HCT116 (cell line): Measurements from ENCODE around the gene LIMD2. TPM values are rescaled to one million over a fixed set of nuclear protein-coding genes. Genes with fewer than 3 reads are reported as not detected.

Experiments used
- ATAC-seq: fragments of 200-7000 bp; cut with Tn5 transposase; 2 replicates; pipeline ENCODE4 v1.9.1; 2020; ENCODE audit warnings: mild to moderate bottlenecking, moderate library complexity
- BruUV-seq: library from RNA; stranded (reverse); fragments of 400-500 nt; replicated peaks from 2 replicates; lab custom pipeline; 2021; lab: Mats Ljungman, UMichigan
- CTCF ChIA-PET: fragments of 300-600 bp; sonication (Branson Sonifier 250); formaldehyde crosslinking; loops from one replicate; lab custom pipeline; 2021; ENCODE audit warnings: antibody characterized with exemption; lab: Charles Lee
- POLR2A ChIA-PET: fragments of 300-600, 350-600 bp; sonication (Branson Sonifier 250); formaldehyde crosslinking; loops from one replicate; lab custom pipeline; 2021; ENCODE audit warnings: antibody characterized with exemption; lab: Charles Lee
- RAD21 ChIA-PET, 2 experiments: fragments of 300-600 bp; sonication (Branson Sonifier 250); formaldehyde crosslinking; loops; one replicate each; lab custom pipeline; 2023; ENCODE audit warnings: low total read pairs in 2 of 2; ENCODE audit not compliant: uncharacterized antibody in 2 of 2, unreplicated experiment in 2 of 2, low non-redundant PET in 1 of 2; lab: Charles Lee
- DNase-seq: peaks from one replicate; pipeline ENCODE4 v3.0.0-alpha.2; 2010; ENCODE audit warnings: low read depth, low spot score
- H2AFZ ChIP-seq: fragments of 200-600 bp; shearing (Covaris generic), sonication (generic); 2 replicates; pipeline ENCODE4 v1.6.1; 2017; ENCODE audit warnings: low read depth, mixed run types, mixed read lengths, antibody characterized with exemption, low read length; ENCODE audit not compliant: poor library complexity, severe bottlenecking
- H3K27ac ChIP-seq: 2 replicates; pipeline ENCODE4 v1.5.1; 2012; ENCODE audit warnings: low read depth, low read length
- H3K27me3 ChIP-seq: fragments of 200-600 bp; sonication (generic); 2 replicates; pipeline ENCODE4 v1.6.1; 2016; ENCODE audit warnings: mixed run types, low read length, mixed read lengths; ENCODE audit not compliant: insufficient read depth
- H3K36me3 ChIP-seq, 2 experiments: fragments of 200-500 bp in 1 of 2; fragments of 200-600 bp in 1 of 2; sonication (Bioruptor generic) in 1 of 2; sonication (generic) in 1 of 2; 2 replicates each; pipeline versions ENCODE4 v1.5.1 to v1.6.1; 2014 to 2016; ENCODE audit warnings: low read length in 2 of 2, inconsistent platforms in 1 of 2, mixed read lengths in 1 of 2, mixed run types in 1 of 2; ENCODE audit not compliant: insufficient read depth in 2 of 2, control insufficient read depth in 1 of 2
- H3K4me1 ChIP-seq, 2 experiments: fragments of 200-600 bp in 1 of 2; sonication (generic) in 1 of 2; 2 replicates each; pipeline versions ENCODE4 v1.5.1 to v1.6.1; 2012 to 2017; ENCODE audit warnings: low read length in 2 of 2, inconsistent platforms in 1 of 2, mild to moderate bottlenecking in 1 of 2, mixed read lengths in 1 of 2, mixed run types in 1 of 2, moderate library complexity in 1 of 2; ENCODE audit not compliant: insufficient read depth in 2 of 2, control insufficient read depth in 1 of 2
- H3K4me2 ChIP-seq: fragments of 200-600 bp; sonication (generic); 2 replicates; pipeline ENCODE4 v1.6.1; 2017; ENCODE audit warnings: mixed run types, low read length, mixed read lengths
- H3K4me3 ChIP-seq, 2 experiments: fragments of 200-600 bp in 1 of 2; sonication (generic) in 1 of 2; replicated peaks in 1 of 2; 2 replicates each; pipeline ENCODE4 v1.5.1; 2011 to 2016; ENCODE audit warnings: low read length in 2 of 2, control low read depth in 1 of 2, low read depth in 1 of 2, mild to moderate bottlenecking in 1 of 2, mixed read lengths in 1 of 2, mixed run types in 1 of 2
- H3K79me2 ChIP-seq: fragments of 200-600 bp; sonication (generic); 2 replicates; pipeline ENCODE4 v1.6.1; 2017; ENCODE audit warnings: mild to moderate bottlenecking, mixed run types, low read length, moderate library complexity, mixed read lengths; ENCODE audit not compliant: insufficient read depth
- H3K9ac ChIP-seq: fragments of 200-600 bp; sonication (generic); 2 replicates; pipeline ENCODE4 v1.6.1; 2016; ENCODE audit warnings: low read length, mixed read lengths
- H3K9me2 ChIP-seq: fragments of 200-600 bp; sonication (generic), shearing (Covaris generic); 2 replicates; pipeline ENCODE4 v1.6.1; 2017; ENCODE audit warnings: mixed run types, mild to moderate bottlenecking, moderate library complexity; ENCODE audit not compliant: insufficient read depth
- H3K9me3 ChIP-seq, 2 experiments: fragments of 200-500 bp in 1 of 2; fragments of 200-600 bp in 1 of 2; sonication (Bioruptor generic) in 1 of 2; sonication (generic) in 1 of 2; 2 replicates each; pipeline ENCODE4 v1.6.1; 2014 to 2017; ENCODE audit warnings: low read length in 2 of 2, mixed read lengths in 2 of 2, inconsistent platforms in 1 of 2, low read depth in 1 of 2, mild to moderate bottlenecking in 1 of 2, mixed run types in 1 of 2, moderate library complexity in 1 of 2; ENCODE audit not compliant: control insufficient read depth in 1 of 2, insufficient read depth in 1 of 2
- H4K20me1 ChIP-seq: fragments of 200-600 bp; sonication (generic), shearing (Covaris generic); 2 replicates; pipeline ENCODE4 v1.6.1; 2017; ENCODE audit warnings: mixed run types, mild to moderate bottlenecking, moderate library complexity; ENCODE audit not compliant: insufficient read depth
- CBX3 ChIP-seq: IDR thresholded peaks from 2 replicates; pipeline ENCODE4 v1.6.1; 2012; ENCODE audit warnings: low read depth
- CEBPB ChIP-seq: IDR thresholded peaks from 2 replicates; pipeline ENCODE4 v1.6.1; 2012; ENCODE audit warnings: low read depth
- ELF1 ChIP-seq: IDR thresholded peaks from 2 replicates; pipeline ENCODE4 v1.6.1; 2012; ENCODE audit warnings: low read depth, borderline replicate concordance
- EZH2 ChIP-seq: fragments of 200-600 bp; sonication (generic); IDR thresholded peaks from 2 replicates; pipeline ENCODE4 v1.6.1; 2017; ENCODE audit warnings: antibody characterized with exemption, mixed run types
- JUND ChIP-seq: IDR thresholded peaks from 2 replicates; pipeline ENCODE4 v1.6.1; 2012
- POLR2A ChIP-seq: IDR thresholded peaks from 2 replicates; pipeline ENCODE4 v1.7.0; 2011; ENCODE audit warnings: borderline replicate concordance; ENCODE audit not compliant: insufficient read depth, insufficient read length; ENCODE audit errors: extremely low read depth
- POLR2AphosphoS5 ChIP-seq: IDR thresholded peaks from 2 replicates; pipeline ENCODE4 v1.6.1; 2011; ENCODE audit warnings: mild to moderate bottlenecking, low read depth, low read length, moderate library complexity
- RAD21 ChIP-seq: IDR thresholded peaks from 2 replicates; pipeline ENCODE4 v1.6.1; 2012; ENCODE audit warnings: low read depth, mild to moderate bottlenecking
- SIN3A ChIP-seq: IDR thresholded peaks from 2 replicates; pipeline ENCODE4 v1.6.1; 2012; ENCODE audit warnings: low read depth
- SP1 ChIP-seq: IDR thresholded peaks from 2 replicates; pipeline ENCODE4 v1.6.1; 2012; ENCODE audit warnings: low read depth
- SRF ChIP-seq: IDR thresholded peaks from 2 replicates; pipeline ENCODE4 v1.6.1; 2012; ENCODE audit warnings: low read depth
- TCF7L2 ChIP-seq: IDR thresholded peaks from 2 replicates; pipeline ENCODE4 v1.7.0; 2011; ENCODE audit warnings: borderline replicate concordance, inconsistent platforms; ENCODE audit not compliant: insufficient read depth, insufficient read length; ENCODE audit errors: extremely low read depth
- YY1 ChIP-seq: IDR thresholded peaks from 2 replicates; pipeline ENCODE4 v1.6.1; 2011; ENCODE audit warnings: low read length, low read depth, moderate library complexity, mild to moderate bottlenecking; ENCODE audit not compliant: insufficient replicate concordance; ENCODE audit errors: extremely low read depth
- ZFX ChIP-seq: fragments of 450-650 bp; IDR thresholded peaks from 2 replicates; pipeline ENCODE4 v1.6.1; 2017
- ZNF274 ChIP-seq: fragments of 200-500 bp; sonication (Bioruptor generic); IDR thresholded peaks from 2 replicates; pipeline ENCODE4 v1.6.1; 2014; ENCODE audit warnings: mild to moderate bottlenecking, low read depth, low read length, inconsistent platforms
- intact Hi-C: fragments of 100-400 bp; cut with micrococcal nuclease; formaldehyde crosslinking; loops from 2 replicates; pipeline ENCODE4 v1.10.0; 2022
- total RNA-seq: library from RNA; stranded (reverse); gene quantifications from one replicate; pipeline ENCODE4 v1.2.1, GENCODE V29; 2021; ENCODE audit not compliant: unreplicated experiment
- TF ChIP-seq, protein P1 (sequence below): IDR thresholded peaks from 2 replicates; pipeline ENCODE4 v1.6.1; 2012; ENCODE audit warnings: low read depth

The LIMD2 gene
- total RNA-seq, 1 experiment from 2014 or later, result 8.4 TPM

- Histone ChIP-seq H3K27ac (no peak overlapping the region), H3K79me2 (no peaks in the 10 kb centered on the region), H3K36me3 (no peaks in the 10 kb centered on the region), H4K20me1 (no peaks in the 10 kb centered on the region), H3K4me3 (no peak overlapping the region), H2AFZ (no peak overlapping the region), H3K9me3 (no peaks in the 10 kb centered on the region), H3K4me1 (peaks cover 3% of the 10 kb centered on the region in 2 experiments; a peak in 3 of 4 replicates), H3K9me2 (no peaks in the 10 kb centered on the region), H3K27me3 (no peaks in the 10 kb centered on the region), H3K9ac (no peak overlapping the region), H3K4me2 (no peak overlapping the region)
- ATAC-seq, result no peak
- DNase-seq, result no peak
- ChIA-PET CTCF (interaction anchor here (1.3 to 1.5 kb wide), 2 partner anchors 13 to 17 kb away, joined by 3 read pairs; no protein-coding TSS in a partner anchor), POLR2A (no interaction called here), RAD21 (no interaction called here)
- no TSS peak for BruUV-seq
- intact Hi-C loops, result no loop called here
- TF ChIP-seq ZFX (no peak), EZH2 (no peak), RAD21 (no peak), SIN3A (no peak), CBX3 (no peak), YY1 (no peak), POLR2A (no peak), ELF1 (no peak)
Observed at GRCh38 chr17:63681530-63681929, 18.4 kb downstream of the LIMD2 start.

- Histone ChIP-seq H3K27me3 (no peaks in the 10 kb centered on the region), H2AFZ (no peak overlapping the region), H3K79me2 (no peaks in the 10 kb centered on the region), H3K4me3 (no peak overlapping the region), H4K20me1 (no peaks in the 10 kb centered on the region), H3K27ac (no peak overlapping the region), H3K9ac (no peak overlapping the region), H3K9me2 (no peaks in the 10 kb centered on the region), H3K4me1 (peaks cover 10 to 11% of the 10 kb centered on the region in 2 experiments), H3K4me2 (no peak overlapping the region), H3K9me3 (no peaks in the 10 kb centered on the region), H3K36me3 (no peaks in the 10 kb centered on the region)
- ATAC-seq (no peak), DNase-seq (no peak)
- ChIA-PET CTCF (interaction anchor here (1.3 to 2.8 kb wide), 2 partner anchors 14 to 256 kb away, joined by 3 to 16 read pairs; no protein-coding TSS in a partner anchor), POLR2A (no interaction called here), RAD21 (no interaction called here)
- BruUV-seq, result no TSS peak
- intact Hi-C loops, result no loop called here
- TF ChIP-seq TCF7L2 (no peak), ZFX (no peak), POLR2AphosphoS5 (no peak), SP1 (no peak), JUND (no peak), ELF1 (no peak), RAD21 (no peak), CBX3 (no peak), SIN3A (no peak), EZH2 (no peak), CEBPB (no peak), SRF (no peak), ZNF274 (no peak), POLR2A (no peak)
- TF ChIP-seq, protein P1, sequence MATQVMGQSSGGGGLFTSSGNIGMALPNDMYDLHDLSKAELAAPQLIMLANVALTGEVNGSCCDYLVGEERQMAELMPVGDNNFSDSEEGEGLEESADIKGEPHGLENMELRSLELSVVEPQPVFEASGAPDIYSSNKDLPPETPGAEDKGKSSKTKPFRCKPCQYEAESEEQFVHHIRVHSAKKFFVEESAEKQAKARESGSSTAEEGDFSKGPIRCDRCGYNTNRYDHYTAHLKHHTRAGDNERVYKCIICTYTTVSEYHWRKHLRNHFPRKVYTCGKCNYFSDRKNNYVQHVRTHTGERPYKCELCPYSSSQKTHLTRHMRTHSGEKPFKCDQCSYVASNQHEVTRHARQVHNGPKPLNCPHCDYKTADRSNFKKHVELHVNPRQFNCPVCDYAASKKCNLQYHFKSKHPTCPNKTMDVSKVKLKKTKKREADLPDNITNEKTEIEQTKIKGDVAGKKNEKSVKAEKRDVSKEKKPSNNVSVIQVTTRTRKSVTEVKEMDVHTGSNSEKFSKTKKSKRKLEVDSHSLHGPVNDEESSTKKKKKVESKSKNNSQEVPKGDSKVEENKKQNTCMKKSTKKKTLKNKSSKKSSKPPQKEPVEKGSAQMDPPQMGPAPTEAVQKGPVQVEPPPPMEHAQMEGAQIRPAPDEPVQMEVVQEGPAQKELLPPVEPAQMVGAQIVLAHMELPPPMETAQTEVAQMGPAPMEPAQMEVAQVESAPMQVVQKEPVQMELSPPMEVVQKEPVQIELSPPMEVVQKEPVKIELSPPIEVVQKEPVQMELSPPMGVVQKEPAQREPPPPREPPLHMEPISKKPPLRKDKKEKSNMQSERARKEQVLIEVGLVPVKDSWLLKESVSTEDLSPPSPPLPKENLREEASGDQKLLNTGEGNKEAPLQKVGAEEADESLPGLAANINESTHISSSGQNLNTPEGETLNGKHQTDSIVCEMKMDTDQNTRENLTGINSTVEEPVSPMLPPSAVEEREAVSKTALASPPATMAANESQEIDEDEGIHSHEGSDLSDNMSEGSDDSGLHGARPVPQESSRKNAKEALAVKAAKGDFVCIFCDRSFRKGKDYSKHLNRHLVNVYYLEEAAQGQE, result no peak
Observed at GRCh38 chr17:63680700-63681099, 19.2 kb downstream of the LIMD2 start.
